Measurements from ENCODE around the gene VASH1.

DNA sequence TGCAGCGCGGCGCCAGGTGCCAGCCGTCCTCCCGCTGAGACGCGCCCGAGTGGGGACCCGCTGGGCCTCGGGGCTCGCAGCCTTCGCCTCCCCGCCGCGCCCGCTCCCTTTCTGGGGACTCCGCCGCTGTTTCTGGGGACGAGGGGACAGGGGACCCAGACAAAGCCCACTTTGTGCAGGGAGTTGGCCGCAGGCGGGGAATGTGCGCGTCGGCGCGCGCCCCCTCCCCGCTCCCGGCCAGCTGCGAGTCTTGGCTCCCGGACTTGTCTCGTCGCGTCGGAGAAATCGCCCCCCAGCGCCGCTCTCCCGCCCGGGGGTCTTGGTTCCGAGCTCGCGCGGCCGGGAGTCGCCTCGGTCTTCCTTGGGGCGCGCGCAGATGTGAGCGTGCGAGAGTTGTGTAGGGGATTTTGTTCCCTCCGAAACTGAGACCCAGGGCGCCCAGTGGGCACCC lies 717 bp downstream of the VASH1 start:
- TF ChIP-seq CTCF (IDR thresholded peaks at IDR 0.05; ENCODE audit: low read length) (no peak), EZH2 (IDR thresholded peaks at IDR 0.05; ENCODE audit: borderline replicate concordance, low read length) (no peak)
